Activated naive CD4-positive, alpha-beta T cell treated with anti-CD3 and anti-CD28 coated beads for 36 hours (primary cell): ENCODE measurements around the gene MYOG. TPM values are rescaled to one million over a fixed set of nuclear protein-coding genes. Genes with fewer than 3 reads are reported as not detected.

Experiments
- CTCF ChIA-PET: fragments of 350-600 bp; sonication (Branson Sonifier 250); formaldehyde crosslinking; loops from one replicate; lab custom pipeline; 2021; ENCODE audit warnings: antibody characterized with exemption; lab: Charles Lee
- DNase-seq: peaks from one replicate; pipeline ENCODE4 v3.0.0-alpha.2; 2020
- H3K27ac Mint-ChIP-seq: one replicate; pipeline ENCODE4 v1.8.0; 2021; ENCODE audit warnings: mild to moderate bottlenecking, mixed read lengths
- H3K27me3 Mint-ChIP-seq: one replicate; pipeline ENCODE4 v1.8.0; 2021; ENCODE audit warnings: low read depth, mixed read lengths
- H3K36me3 Mint-ChIP-seq: one replicate; pipeline ENCODE4 v1.8.0; 2021; ENCODE audit warnings: low read depth, mixed read lengths
- H3K4me1 Mint-ChIP-seq: one replicate; pipeline ENCODE4 v1.8.0; 2021; ENCODE audit warnings: low read depth, mixed read lengths
- H3K4me3 Mint-ChIP-seq: one replicate; pipeline ENCODE4 v1.8.0; 2021; ENCODE audit warnings: mild to moderate bottlenecking, moderate library complexity, mixed read lengths
- H3K9me3 Mint-ChIP-seq: one replicate; pipeline ENCODE4 v1.8.0; 2021; ENCODE audit warnings: mixed read lengths
- intact Hi-C: fragments of 100-400 bp; cut with micrococcal nuclease; formaldehyde crosslinking; loops from one replicate; pipeline ENCODE4 v1.15.1; 2023
- total RNA-seq, 2 experiments: library from RNA; stranded (reverse); gene quantifications; one replicate each; pipeline ENCODE4 v1.2.3, GENCODE V29; 2021

The MYOG gene
- total RNA-seq, 2 experiments from 2014 or later: not detected

DNA sequence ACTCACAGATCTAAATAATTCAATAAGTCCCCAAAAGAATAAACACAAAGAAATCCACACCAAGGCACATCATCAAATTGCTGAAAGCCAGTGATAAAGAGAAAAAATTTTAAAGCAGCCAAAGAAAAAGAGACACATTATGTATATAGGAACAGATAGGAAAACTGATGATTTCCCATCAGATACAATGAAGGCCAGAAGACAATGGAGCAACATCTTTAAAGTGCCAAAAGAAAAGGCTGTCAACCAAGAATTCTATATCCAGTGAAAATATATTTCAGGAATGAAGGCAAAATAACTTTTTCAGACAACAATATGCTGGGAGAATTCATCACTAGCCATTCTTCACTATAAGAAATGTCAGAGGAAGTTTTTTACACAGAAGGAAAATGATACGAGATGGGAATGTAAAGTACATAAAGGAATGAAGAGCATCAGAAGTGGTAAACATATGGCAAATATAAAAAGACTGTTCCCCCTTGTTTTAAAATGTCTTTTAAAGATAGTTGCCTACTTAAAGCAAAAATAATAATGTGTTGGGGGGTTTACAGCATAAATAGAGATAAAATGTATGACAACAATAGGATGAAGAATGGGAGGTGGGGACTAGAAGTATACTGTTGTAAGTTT, 9.4 kb upstream of the MYOG start:
- no peak for DNase-seq
- no peak overlapping the region for H3K4me3 Mint-ChIP-seq
- H3K4me1 Mint-ChIP-seq: no peaks in the 10 kb centered on the region
- no peak overlapping the region for H3K27ac Mint-ChIP-seq
- H3K36me3 Mint-ChIP-seq: no peaks in the 10 kb centered on the region
- intact Hi-C loops: no loop called here
- peaks cover 18% of the 10 kb centered on the region for H3K27me3 Mint-ChIP-seq
- CTCF ChIA-PET: no interaction called here
- peaks cover 22% of the 10 kb centered on the region for H3K9me3 Mint-ChIP-seq

DNA sequence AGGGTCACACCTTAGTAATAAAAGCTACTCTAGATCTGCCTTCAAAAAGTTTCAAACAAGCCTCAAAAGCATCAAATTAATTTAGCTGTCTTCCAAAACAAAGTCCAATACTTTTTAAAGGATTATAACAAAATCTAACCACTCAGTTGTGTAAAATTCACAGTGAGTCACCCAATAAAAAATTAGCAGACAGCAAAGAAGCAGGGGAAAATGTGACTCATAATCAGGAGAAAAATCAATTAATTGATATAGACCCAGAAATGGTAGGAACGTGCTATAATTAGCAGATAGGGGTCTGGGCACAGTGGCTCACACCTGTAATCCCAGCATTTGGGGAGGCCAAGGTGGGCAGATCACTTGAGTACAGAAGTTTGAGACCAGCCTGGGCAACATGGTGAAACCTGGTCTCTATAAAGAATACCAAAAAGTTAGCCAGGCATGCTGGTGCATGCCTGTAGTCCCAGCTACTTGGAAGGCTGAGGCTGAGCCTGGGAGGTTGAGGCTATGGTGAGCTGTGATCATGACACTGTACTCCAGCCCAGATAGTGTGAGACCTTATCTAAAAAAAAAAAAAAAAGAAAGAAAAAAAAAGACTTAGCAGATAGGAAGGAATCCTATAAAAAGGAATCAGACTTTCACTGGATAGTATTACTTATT, 8.1 kb upstream of the MYOG start:
- Mint-ChIP-seq H3K4me1 (no peaks in the 10 kb centered on the region), H3K27ac (no peak overlapping the region), H3K27me3 (peaks cover 14% of the 10 kb centered on the region), H3K4me3 (no peak overlapping the region), H3K9me3 (peaks cover 22% of the 10 kb centered on the region), H3K36me3 (no peaks in the 10 kb centered on the region)
- intact Hi-C loops: no loop called here
- no peak for DNase-seq
- CTCF ChIA-PET: interaction anchor here (0.6 to 0.7 kb wide), 2 partner anchors 177 to 418 kb away, joined by 3 to 7 read pairs; no protein-coding TSS in a partner anchor

DNA sequence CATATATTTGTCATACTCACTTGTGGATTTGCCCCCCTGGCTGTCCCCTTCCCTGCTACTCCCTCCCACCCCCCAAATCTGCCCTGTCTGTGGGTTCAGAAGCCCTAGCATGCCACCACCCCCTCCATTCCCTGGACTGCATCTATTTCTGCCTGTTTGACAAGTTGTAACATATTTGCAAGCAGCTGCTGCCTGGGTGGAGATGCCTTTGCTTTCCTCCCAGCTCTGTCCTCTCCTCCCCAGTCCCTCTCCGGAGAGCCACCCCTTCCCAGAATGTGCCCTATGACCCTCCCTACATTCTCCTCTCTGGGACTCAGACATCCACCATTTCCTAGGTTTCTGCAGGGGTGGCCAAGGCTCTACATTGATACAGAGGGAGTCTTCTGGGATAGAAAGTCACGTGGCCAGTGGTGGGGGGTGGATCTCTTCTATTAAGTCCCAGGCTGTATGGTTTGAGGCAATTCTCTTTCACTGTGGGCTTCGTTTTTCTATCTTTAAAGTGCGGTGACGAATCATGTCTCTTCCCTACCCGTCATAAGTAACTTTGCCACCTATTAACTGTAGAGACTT, 6.0 kb upstream of the MYOG start:
- no peaks in the 10 kb centered on the region for H3K36me3 Mint-ChIP-seq
- no peaks in the 10 kb centered on the region for H3K4me1 Mint-ChIP-seq
- H3K9me3 Mint-ChIP-seq: peaks cover 19% of the 10 kb centered on the region
- H3K4me3 Mint-ChIP-seq: no peak overlapping the region
- H3K27me3 Mint-ChIP-seq: peaks cover 14% of the 10 kb centered on the region
- intact Hi-C loops: no loop called here
- no peak for DNase-seq
- H3K27ac Mint-ChIP-seq: no peak overlapping the region
- CTCF ChIA-PET: interaction anchor here (0.5 to 1.0 kb wide), 3 partner anchors 8 to 658 kb away, joined by 4 to 5 read pairs (median 5); no protein-coding TSS in a partner anchor

DNA sequence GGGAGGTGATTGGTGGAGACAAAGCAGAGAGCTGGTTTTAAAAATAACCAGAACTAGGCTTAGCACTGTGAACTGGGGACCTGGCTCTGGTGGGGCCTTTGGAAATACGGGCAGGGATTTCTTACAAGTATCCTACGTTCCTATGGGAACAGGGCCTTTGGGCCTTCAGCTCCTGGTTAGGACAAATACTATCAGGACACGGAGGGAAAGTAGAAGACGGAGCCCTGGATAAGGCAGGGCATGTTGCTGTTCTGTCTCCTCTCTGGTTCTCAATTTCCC, 5.3 kb upstream of the MYOG start:
- Mint-ChIP-seq H3K4me3 (no peak overlapping the region), H3K9me3 (peaks cover 17% of the 10 kb centered on the region), H3K27me3 (peaks cover 14% of the 10 kb centered on the region), H3K36me3 (no peaks in the 10 kb centered on the region), H3K27ac (no peak overlapping the region), H3K4me1 (no peaks in the 10 kb centered on the region)
- intact Hi-C loops: no loop called here
- CTCF ChIA-PET: interaction anchor here (0.6 to 0.7 kb wide), 2 partner anchors 26 to 47 kb away, joined by 4 to 5 read pairs; no protein-coding TSS in a partner anchor
- DNase-seq: no peak

DNA sequence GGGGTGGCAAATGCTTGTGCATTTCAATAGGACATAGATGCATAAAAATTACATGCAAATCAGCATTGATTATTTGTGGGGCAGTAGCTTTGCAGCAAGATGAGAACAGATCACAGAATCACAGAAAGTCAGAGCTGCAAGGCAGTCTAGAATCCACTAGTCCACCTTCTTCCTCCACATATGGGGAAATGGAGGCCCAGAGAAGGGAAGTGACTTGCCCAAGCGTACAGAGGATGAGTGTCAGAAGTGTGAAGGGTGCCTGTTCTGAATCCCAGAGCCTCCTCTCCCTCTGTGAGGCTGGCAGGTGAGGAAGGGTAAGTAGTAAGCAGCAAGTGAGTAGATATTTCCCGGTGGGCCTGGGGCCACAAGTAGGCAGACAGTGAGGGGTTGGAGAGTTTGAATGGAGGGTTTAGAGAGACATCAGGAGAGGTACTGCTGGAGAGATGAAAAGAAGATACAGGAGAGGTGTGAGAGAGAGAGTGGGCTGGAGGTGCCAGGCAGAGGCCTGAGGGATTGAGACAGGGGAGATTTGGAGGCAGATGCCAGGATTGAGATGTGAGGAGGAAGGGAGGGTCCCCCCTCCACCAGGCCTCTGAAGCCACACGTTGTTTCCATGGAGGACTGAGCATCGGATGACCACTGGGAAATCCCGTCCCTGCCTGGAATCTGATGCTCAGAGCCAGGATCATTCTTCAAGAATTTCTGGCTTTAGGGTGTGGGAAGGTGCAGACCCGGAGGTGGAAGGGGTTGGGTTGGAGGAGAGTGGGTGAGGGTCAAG, 4.8 kb upstream of the MYOG start:
- Mint-ChIP-seq H3K9me3 (peaks cover 14% of the 10 kb centered on the region), H3K36me3 (no peaks in the 10 kb centered on the region), H3K4me1 (no peaks in the 10 kb centered on the region), H3K27me3 (peaks cover 13% of the 10 kb centered on the region), H3K27ac (no peak overlapping the region), H3K4me3 (no peak overlapping the region)
- intact Hi-C loops: no loop called here
- DNase-seq: no peak
- CTCF ChIA-PET: interaction anchor here (0.6 kb wide), 1 partner anchor 47 kb away, joined by 4 read pairs; no protein-coding TSS in a partner anchor

DNA sequence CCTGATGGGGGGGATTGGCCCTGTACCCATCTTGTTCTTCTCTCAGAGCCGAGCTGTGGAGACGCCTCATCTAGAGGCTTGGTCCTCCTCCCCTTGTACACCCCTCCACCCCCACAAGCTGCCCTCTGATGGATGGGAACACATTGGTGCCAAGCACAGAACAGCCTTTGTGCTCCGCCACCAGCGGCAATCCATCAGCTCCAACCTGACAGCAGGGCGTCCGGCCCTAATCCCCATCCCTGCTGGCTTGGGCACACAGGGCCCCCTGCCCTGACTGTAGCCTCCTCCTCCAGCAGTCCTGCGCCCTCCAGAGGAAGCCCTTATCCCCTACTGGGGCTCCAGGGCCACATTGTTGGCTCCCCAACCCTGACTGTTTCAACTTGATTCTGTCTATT, 3.8 kb upstream of the MYOG start:
- CTCF ChIA-PET: no interaction called here
- Mint-ChIP-seq H3K4me3 (no peak overlapping the region), H3K36me3 (no peaks in the 10 kb centered on the region), H3K27me3 (peaks cover 11% of the 10 kb centered on the region), H3K4me1 (no peaks in the 10 kb centered on the region), H3K9me3 (peaks cover 4% of the 10 kb centered on the region), H3K27ac (no peak overlapping the region)
- DNase-seq: no peak
- intact Hi-C loops: no loop called here

DNA sequence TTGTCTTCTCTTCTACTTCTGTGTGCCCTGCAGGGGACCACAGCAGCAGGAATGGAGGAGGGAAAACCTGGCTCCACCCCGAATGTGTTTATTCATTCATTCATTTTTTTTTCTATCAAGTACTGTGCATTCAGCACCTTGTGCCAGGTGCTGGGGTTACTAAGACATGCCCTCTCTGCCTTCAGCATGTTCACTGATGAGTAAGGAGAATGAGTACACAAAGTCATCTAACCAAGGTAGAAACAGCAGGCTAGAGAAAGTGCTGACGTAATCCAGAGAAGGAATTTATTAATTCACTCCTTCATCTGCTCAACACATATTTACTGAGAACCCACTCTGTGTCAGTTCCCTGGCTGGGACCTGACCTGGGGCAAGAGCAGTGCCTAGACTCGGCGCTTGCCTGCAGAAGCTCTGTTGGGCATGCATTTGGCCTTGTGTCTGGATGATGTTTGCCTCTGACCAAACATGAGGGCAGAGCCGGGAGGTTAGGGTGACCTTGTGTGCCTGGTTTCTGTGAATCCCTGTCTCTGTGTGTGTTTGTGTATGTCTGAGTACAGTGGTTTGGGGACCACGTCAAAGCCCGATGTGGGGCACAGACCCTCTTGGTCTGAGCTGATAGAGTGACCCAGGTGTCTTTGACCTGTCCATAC, 3.3 kb upstream of the MYOG start:
- intact Hi-C loops: no loop called here
- CTCF ChIA-PET: no interaction called here
- Mint-ChIP-seq H3K27ac (no peak overlapping the region), H3K27me3 (peaks cover 11% of the 10 kb centered on the region), H3K4me1 (no peaks in the 10 kb centered on the region), H3K36me3 (no peaks in the 10 kb centered on the region), H3K4me3 (no peak overlapping the region), H3K9me3 (no peaks in the 10 kb centered on the region)
- no peak for DNase-seq

DNA sequence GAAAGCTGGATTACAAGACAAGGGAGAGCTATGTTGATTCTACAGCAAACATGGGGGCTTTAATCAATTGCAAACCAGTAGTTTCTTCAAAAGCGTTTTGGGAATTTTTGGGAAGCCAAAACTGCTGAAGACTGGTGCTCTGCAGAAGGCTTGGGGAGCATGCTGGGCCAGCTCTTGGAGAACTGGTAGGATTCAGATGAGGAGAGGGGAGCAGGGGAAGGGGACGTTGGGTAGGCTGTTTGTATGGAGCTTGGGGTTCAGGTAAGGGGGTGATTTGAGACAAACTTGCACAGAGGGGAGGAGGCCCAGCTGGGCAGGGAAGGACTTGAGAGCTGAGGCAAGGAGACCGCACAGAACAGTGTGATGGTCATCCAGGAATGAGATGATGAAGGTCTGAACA, 2.6 kb upstream of the MYOG start:
- intact Hi-C loops: no loop called here
- DNase-seq: no peak
- Mint-ChIP-seq H3K9me3 (no peaks in the 10 kb centered on the region), H3K4me1 (no peaks in the 10 kb centered on the region), H3K27me3 (peaks cover 11% of the 10 kb centered on the region), H3K36me3 (no peaks in the 10 kb centered on the region), H3K4me3 (no peak overlapping the region), H3K27ac (no peak overlapping the region)
- CTCF ChIA-PET: interaction anchor here (1.3 kb wide), 1 partner anchor 127 kb away, joined by 3 read pairs; no protein-coding TSS in a partner anchor

DNA sequence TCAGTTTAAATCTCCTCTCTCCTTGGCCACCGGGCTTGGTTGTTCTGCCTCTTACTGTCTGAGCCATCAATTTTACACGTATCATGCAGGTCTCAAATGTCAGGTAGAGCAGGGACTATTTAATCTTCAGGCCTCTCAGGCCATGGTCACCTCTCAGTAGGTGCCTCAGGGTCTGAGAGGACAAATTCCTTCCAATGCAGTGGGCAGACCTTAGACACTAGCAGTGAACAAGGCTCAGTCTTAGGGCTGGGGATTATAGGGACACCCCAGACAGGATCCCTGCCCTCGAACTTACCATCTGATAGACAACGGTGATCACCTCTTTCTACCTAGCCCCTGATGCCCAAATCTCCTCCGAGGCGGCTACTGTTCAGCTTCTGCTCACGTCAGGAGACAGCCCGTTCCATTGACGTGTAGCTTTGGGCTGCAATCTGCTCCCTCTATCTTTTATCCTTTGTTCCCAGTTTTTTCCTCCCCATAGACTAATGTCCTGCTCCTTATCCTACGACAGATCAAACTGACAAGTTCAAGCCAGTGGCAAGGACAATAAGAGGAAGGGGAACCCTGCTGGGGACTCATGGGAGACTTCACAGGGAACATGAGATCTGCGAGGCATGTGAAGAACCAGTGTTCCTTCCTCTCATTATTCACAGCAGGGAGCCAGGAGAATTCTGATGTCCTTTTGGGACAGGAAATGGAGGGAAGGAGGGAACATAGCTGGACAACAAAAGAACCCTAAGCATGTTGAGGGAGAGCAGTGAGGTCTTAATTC, 1.4 kb upstream of the MYOG start:
- CTCF ChIA-PET: interaction anchor here (0.8 to 1.3 kb wide), 2 partner anchors 47 to 128 kb away, joined by 3 read pairs; no protein-coding TSS in a partner anchor
- no peaks in the 10 kb centered on the region for H3K36me3 Mint-ChIP-seq
- no peak overlapping the region for H3K27ac Mint-ChIP-seq
- intact Hi-C loops: no loop called here
- DNase-seq: no peak
- H3K4me1 Mint-ChIP-seq: no peaks in the 10 kb centered on the region
- no peak overlapping the region for H3K4me3 Mint-ChIP-seq
- H3K9me3 Mint-ChIP-seq: no peaks in the 10 kb centered on the region
- peaks cover 7% of the 10 kb centered on the region for H3K27me3 Mint-ChIP-seq

DNA sequence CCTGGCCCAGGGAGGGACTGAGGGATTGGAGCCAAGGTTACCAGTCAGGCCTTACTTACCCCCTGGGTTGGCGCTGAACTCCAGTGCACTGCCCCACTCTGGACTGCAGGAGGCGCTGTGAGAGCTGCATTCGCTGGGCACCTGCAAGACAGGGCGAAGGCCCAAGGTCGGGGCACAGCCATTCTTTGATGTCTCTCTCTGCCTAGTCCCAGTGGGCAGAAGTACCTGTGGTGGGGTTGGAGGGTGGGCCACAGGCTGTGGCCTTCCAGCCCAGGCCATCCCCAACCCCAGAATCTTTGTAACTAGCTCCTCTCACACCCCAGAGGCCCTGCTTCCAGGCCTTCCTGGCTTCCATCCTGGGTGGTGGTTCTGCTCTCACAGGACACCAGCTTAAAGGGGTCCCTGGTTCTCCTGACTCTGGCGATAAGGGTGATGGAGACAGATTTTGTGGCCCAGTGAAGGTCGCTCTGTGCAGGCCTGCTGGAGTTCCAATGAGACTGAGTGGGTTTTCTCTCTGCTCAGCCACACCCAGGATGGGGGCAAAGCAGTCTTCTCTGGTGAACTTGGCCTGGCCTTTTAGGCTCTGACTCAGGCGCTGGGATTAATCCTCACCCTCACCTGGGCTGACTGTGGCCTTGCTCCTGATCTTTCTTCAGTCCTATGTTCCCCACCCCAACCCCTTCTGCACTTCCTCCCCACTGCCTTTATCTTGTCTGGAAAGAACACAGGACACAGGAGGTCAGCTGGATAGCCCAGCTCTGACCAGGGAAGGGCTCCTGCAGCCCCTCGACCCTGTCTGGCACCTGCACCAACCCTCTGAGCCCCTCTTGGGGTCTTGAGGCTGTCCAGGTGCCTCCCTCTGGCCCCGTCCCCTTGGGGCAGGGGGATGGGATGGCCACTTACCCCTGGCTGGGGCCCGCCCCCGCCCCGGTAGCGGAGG, 954 bp downstream of the MYOG start:
- DNase-seq: peak; percentile 43
- no peak overlapping the region for H3K4me3 Mint-ChIP-seq
- no peaks in the 10 kb centered on the region for H3K9me3 Mint-ChIP-seq
- H3K4me1 Mint-ChIP-seq: no peaks in the 10 kb centered on the region
- no peaks in the 10 kb centered on the region for H3K36me3 Mint-ChIP-seq
- intact Hi-C loops: no loop called here
- CTCF ChIA-PET: interaction anchor here (0.6 to 1.3 kb wide), 5 partner anchors 12 to 574 kb away, joined by 3 read pairs; no protein-coding TSS in a partner anchor
- H3K27ac Mint-ChIP-seq: no peak overlapping the region
- peaks cover 3% of the 10 kb centered on the region for H3K27me3 Mint-ChIP-seq
